Mesothelial cell of epicardium (in vitro differentiated cells): Measurements from ENCODE around the gene CHAC1. TPM values are rescaled to one million over a fixed set of nuclear protein-coding genes. Genes with fewer than 3 reads are reported as not detected.

Experiments used
- DNase-seq, 2 experiments: peaks; one replicate each; pipeline ENCODE4 v3.0.0; 2021; ENCODE audit warnings: low spot score in 2 of 2; ENCODE audit not compliant: unreplicated experiment in 2 of 2
- H3K27ac Mint-ChIP-seq: 2 replicates; pipeline ENCODE4 v1.8.0; 2021; ENCODE audit warnings: mixed read lengths
- H3K27me3 Mint-ChIP-seq: 2 replicates; pipeline ENCODE4 v1.8.0; 2021; ENCODE audit warnings: low read depth, mixed read lengths
- H3K36me3 Mint-ChIP-seq: 2 replicates; pipeline ENCODE4 v1.8.0; 2021; ENCODE audit warnings: mixed read lengths
- H3K4me1 Mint-ChIP-seq: 2 replicates; pipeline ENCODE4 v1.8.0; 2021; ENCODE audit warnings: mixed read lengths
- H3K4me3 Mint-ChIP-seq: 2 replicates; pipeline ENCODE4 v1.8.0; 2021; ENCODE audit warnings: mild to moderate bottlenecking, moderate library complexity, mixed read lengths
- H3K9me3 Mint-ChIP-seq: 2 replicates; pipeline ENCODE4 v1.8.0; 2021; ENCODE audit warnings: mixed read lengths
- CTCF ChIP-seq: fragments of 200-600 bp; sonication (generic); IDR thresholded peaks from one replicate; pipeline ENCODE4 v1.5.0; 2021; ENCODE audit warnings: antibody characterized with exemption; ENCODE audit not compliant: unreplicated experiment
- total RNA-seq: library from RNA; stranded (reverse); gene quantifications from 3 replicates; pipeline ENCODE4 v1.2.1, GENCODE V29; 2021

The CHAC1 gene
- total RNA-seq, 1 donor from 2014 or later = 2.7 TPM

- H3K9me3 Mint-ChIP-seq = no peaks in the 10 kb centered on the region
- H3K4me3 Mint-ChIP-seq = no peak overlapping the region
- H3K27me3 Mint-ChIP-seq = peaks cover 24% of the 10 kb centered on the region
- H3K36me3 Mint-ChIP-seq = no peaks in the 10 kb centered on the region
- TF ChIP-seq CTCF = no peak
- no peak for DNase-seq
- no peak overlapping the region for H3K27ac Mint-ChIP-seq
- H3K4me1 Mint-ChIP-seq = no peaks in the 10 kb centered on the region
These were observed 35.0 kb upstream of the CHAC1 start for GRCh38 chr15:40918146-40918798.

GRCh38 chr15:40918799-40919392 lies 34.4 kb upstream of the CHAC1 start:
- TF ChIP-seq CTCF = no peak
- DNase-seq = no peak
- Mint-ChIP-seq H3K4me3 (no peak overlapping the region), H3K4me1 (no peaks in the 10 kb centered on the region), H3K36me3 (no peaks in the 10 kb centered on the region), H3K27me3 (peaks cover 31% of the 10 kb centered on the region), H3K9me3 (no peaks in the 10 kb centered on the region), H3K27ac (no peak overlapping the region)

GRCh38 chr15:40921949-40922607 lies 31.2 kb upstream of the CHAC1 start:
- no peak for TF ChIP-seq CTCF
- no peak overlapping the region for H3K27ac Mint-ChIP-seq
- no peaks in the 10 kb centered on the region for H3K9me3 Mint-ChIP-seq
- DNase-seq = no peak
- H3K4me1 Mint-ChIP-seq = peaks cover 15% of the 10 kb centered on the region
- H3K27me3 Mint-ChIP-seq = peaks cover 62% of the 10 kb centered on the region
- H3K4me3 Mint-ChIP-seq = no peak overlapping the region
- H3K36me3 Mint-ChIP-seq = no peaks in the 10 kb centered on the region

GRCh38 chr15:40922608-40923005 lies 30.7 kb upstream of the CHAC1 start:
- Mint-ChIP-seq H3K27me3 (peaks cover 68% of the 10 kb centered on the region), H3K4me3 (no peak overlapping the region)

GRCh38 chr15:40923551-40923950 lies 29.7 kb upstream of the CHAC1 start:
- H3K36me3 Mint-ChIP-seq = no peaks in the 10 kb centered on the region
- no peaks in the 10 kb centered on the region for H3K9me3 Mint-ChIP-seq
- H3K4me3 Mint-ChIP-seq = no peak overlapping the region
- H3K27me3 Mint-ChIP-seq = peaks cover 75% of the 10 kb centered on the region
- TF ChIP-seq CTCF = no peak
- peaks cover 22% of the 10 kb centered on the region for H3K4me1 Mint-ChIP-seq
- no peak overlapping the region for H3K27ac Mint-ChIP-seq
- no peak for DNase-seq

More at GRCh38 chr15:40922608-40923005, 30.7 kb upstream of the CHAC1 start:
- DNase-seq = no peak
- Mint-ChIP-seq H3K4me1 (peaks cover 19% of the 10 kb centered on the region), H3K27ac (no peak overlapping the region), H3K9me3 (no peaks in the 10 kb centered on the region), H3K36me3 (no peaks in the 10 kb centered on the region)
- TF ChIP-seq CTCF = no peak
